IMR-90 (cell line): Measurements from ENCODE around the gene GBF1.

ENCODE experiments used
- CEBPB ChIP-seq: IDR thresholded peaks from 2 replicates; pipeline ENCODE4 v1.6.1; 2012; ENCODE audit warnings: low read depth, low read length, improper control_type of control experiment
- CTCF ChIP-seq: conservative IDR thresholded peaks from 2 replicates; pipeline ENCODE4 v1.5.1; 2012; ENCODE audit warnings: mild to moderate bottlenecking, low read depth, low read length, improper control_type of control experiment
- ELK1 ChIP-seq: fragments of 150-350 bp; IDR thresholded peaks from 2 replicates; pipeline ENCODE4 v1.6.1; 2016; ENCODE audit warnings: low read depth, mild to moderate bottlenecking, low read length, moderate library complexity, borderline replicate concordance
- FOS ChIP-seq: fragments of 150-350 bp; IDR thresholded peaks from 2 replicates; pipeline ENCODE4 v1.6.1; 2016; ENCODE audit warnings: low read depth, low read length
- MXI1 ChIP-seq: IDR thresholded peaks from 2 replicates; pipeline ENCODE4 v1.6.1; 2012; ENCODE audit warnings: low read depth, mild to moderate bottlenecking, low read length, moderate library complexity, borderline replicate concordance
- POLR2A ChIP-seq: IDR thresholded peaks from 2 replicates; pipeline ENCODE4 v1.6.1; 2012; ENCODE audit warnings: mild to moderate bottlenecking, low read depth, low read length
- RAD21 ChIP-seq: IDR thresholded peaks from 2 replicates; pipeline ENCODE4 v1.6.1; 2012; ENCODE audit warnings: low read length, improper control_type of control experiment
- RCOR1 ChIP-seq: IDR thresholded peaks from 2 replicates; pipeline ENCODE4 v1.6.1; 2012; ENCODE audit warnings: mild to moderate bottlenecking, low read length, improper control_type of control experiment; ENCODE audit not compliant: insufficient replicate concordance
- RFX5 ChIP-seq: IDR thresholded peaks from 2 replicates; pipeline ENCODE4 v1.8.0; 2012; ENCODE audit warnings: low read depth, mild to moderate bottlenecking, low read length, moderate library complexity
- SMC3 ChIP-seq: fragments of 150-350 bp; IDR thresholded peaks from 2 replicates; pipeline ENCODE4 v1.6.1; 2016; ENCODE audit warnings: low read depth, mild to moderate bottlenecking, antibody characterized with exemption, low read length, moderate library complexity
- USF2 ChIP-seq: fragments of 150-350 bp; IDR thresholded peaks from 2 replicates; pipeline ENCODE4 v1.6.1; 2017; ENCODE audit warnings: mild to moderate bottlenecking, antibody characterized with exemption, low read length, low read depth

GRCh38 chr10:102327641-102328040 is 82.3 kb downstream of the GBF1 start:
- TF ChIP-seq CTCF: no peak
- TF ChIP-seq RCOR1: no peak
- TF ChIP-seq SMC3: no peak
- TF ChIP-seq RAD21: no peak
- no peak for TF ChIP-seq FOS
- no peak for TF ChIP-seq RFX5
- no peak for TF ChIP-seq USF2
- TF ChIP-seq POLR2A: no peak
- no peak for TF ChIP-seq ELK1
- TF ChIP-seq CEBPB: no peak
- TF ChIP-seq MXI1: no peak
